HFF-Myc (cell line): ENCODE results near the gene MAP7D2.

Experiments used
- DNase-seq: peaks from one replicate; pipeline ENCODE4 v3.0.0-alpha.2; 2011; ENCODE audit warnings: low read depth; ENCODE audit errors: extremely low read depth
- H3K4me3 ChIP-seq: replicated peaks from 2 replicates; pipeline ENCODE4 v1.5.1; 2011; ENCODE audit warnings: low read depth, mild to moderate bottlenecking, control low read depth, low read length
- CTCF ChIP-seq: IDR thresholded peaks from 2 replicates; pipeline ENCODE4 v1.5.1; 2012; ENCODE audit warnings: mild to moderate bottlenecking, low read depth, low read length, control low read depth; ENCODE audit errors: missing control alignments

MAP7D2 gene

DNA sequence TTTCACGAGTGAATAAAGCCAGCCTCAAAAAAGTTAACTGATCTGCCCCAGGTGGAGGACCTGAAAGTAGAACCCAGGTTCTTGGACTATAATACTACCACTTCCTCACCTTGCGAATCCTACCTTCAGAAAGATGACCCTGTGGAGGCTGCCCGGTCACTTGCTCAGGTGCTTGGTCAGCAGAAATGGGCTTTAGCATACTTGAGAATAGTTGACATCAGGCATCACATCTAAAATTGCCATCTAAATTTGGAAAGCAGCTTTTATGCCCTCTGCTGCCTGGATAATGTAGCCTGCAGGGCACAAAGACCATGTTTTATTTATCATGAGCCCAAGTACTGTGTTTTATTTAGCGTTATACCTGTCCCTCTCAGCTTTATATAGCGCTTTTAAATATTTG is 128.9 kb downstream of the MAP7D2 start:
- H3K4me3 ChIP-seq: no peak overlapping the region
- no peak for DNase-seq
- TF ChIP-seq CTCF: no peak

DNA sequence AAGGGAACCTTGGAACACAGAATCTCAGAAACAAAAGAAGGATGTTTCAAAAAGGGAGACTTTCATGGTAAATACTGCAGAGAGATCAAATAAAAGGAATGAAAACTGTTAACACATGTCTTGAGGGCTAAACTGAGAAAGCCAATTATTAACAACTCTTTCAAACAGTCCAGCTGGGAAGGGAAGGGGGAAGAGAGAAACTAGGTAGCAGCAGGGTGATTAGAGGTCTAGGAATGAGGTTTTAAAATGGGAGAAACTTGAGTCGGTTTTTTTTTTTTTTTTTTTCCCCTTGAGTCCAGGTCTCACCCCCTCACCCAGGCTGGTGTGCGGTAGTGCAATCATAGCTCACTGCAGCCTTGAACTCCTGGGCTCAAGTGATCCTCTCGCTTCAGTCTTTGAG is 130.2 kb downstream of the MAP7D2 start:
- H3K4me3 ChIP-seq: no peak overlapping the region
- no peak for TF ChIP-seq CTCF
- no peak for DNase-seq

DNA sequence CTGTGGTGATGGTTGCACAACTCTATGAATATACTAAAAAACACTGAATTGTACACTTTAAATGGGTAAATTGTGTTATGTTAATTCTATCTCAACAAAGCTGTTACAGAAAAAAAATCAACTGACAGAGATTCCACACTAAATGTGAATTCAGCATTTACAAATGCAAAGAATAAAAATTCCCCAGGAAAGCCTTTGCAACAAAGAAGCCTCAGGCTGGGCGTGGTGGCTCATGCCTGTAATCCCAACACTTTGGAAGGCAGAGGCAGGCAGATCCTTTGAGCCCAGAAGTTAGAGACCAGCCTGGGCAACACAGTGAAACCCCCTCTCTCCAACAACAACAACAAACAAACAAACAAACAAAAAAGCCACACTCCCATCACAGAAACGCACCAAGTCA is 134.8 kb downstream of the MAP7D2 start:
- TF ChIP-seq CTCF: no peak
- H3K4me3 ChIP-seq: no peak overlapping the region
- no peak for DNase-seq

DNA sequence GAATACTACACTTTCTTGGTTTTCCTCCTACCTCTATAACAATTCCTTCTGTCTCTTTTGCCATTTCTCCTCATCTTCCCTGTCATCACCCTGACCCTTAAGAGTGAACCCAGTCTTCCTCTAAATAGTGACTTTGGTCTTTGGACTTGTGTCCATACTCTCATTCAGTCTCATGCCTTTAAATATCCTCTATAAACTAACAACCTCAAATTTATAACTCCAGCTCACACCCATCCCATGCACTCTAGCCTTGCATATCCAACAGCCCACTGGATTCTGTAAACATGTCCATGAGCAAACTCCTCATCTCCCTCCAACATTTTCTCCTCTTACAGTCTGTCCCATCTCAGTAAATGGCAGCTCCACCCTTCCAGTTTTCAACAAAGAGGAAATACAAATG is 140.9 kb downstream of the MAP7D2 start:
- TF ChIP-seq CTCF: no peak
- DNase-seq: no peak
- H3K4me3 ChIP-seq: no peak overlapping the region

DNA sequence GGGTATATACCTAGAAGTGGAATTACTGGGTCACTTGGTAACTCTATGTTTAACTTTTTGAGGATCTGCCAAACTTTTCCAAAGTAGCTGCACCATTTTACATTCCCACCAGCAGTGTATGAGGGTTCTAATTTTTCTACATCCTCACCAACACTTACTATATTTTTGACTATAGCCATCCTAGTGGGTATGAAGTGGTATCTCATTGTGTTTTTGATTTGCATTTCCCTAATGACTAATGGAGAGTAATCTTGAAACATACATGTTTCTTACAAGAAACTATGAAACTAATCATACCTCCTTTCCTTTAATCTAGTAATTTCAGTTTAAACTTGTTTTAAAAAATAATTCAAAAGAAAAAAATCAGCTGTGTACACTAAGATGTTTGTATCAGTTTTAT is 143.7 kb downstream of the MAP7D2 start:
- DNase-seq: no peak
- no peak overlapping the region for H3K4me3 ChIP-seq
- TF ChIP-seq CTCF: no peak

DNA sequence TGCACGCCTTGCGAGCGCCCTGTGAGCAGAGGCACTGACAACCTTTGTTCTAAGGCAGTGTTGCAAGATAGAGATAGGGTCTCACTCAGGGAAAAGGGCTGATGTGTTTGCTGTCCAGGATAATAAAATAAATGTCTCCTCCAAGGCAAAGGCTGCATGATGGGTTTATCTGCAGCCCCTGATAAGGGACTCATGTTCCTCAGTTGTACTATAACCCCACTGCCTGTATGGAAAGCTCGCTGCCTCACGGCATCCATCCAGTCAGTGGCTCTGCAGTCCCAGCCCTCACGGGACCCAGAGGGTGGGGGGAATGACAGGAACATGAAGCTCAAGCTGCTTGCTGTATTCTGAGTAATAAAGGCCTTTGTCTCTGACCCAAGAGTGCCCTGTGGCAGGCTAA is 148.4 kb downstream of the MAP7D2 start:
- DNase-seq: no peak
- H3K4me3 ChIP-seq: no peak overlapping the region
- no peak for TF ChIP-seq CTCF

- no peak for DNase-seq
- no peak overlapping the region for H3K4me3 ChIP-seq
- TF ChIP-seq CTCF: no peak
Measured at GRCh38 chrX:19966056-19966455, 150.7 kb downstream of the MAP7D2 start.
